ENCODE data around the gene MTG2. TPM values are rescaled to one million over a fixed set of nuclear protein-coding genes. Genes with fewer than 3 reads are reported as not detected.
A peak's percentile ranks its signal among the peaks of the same experiment; 100 is the strongest.

The MTG2 gene
- total and polyA plus RNA-seq, 11 donors = 20.7 to 40.7 (median 27.9) TPM

DNA sequence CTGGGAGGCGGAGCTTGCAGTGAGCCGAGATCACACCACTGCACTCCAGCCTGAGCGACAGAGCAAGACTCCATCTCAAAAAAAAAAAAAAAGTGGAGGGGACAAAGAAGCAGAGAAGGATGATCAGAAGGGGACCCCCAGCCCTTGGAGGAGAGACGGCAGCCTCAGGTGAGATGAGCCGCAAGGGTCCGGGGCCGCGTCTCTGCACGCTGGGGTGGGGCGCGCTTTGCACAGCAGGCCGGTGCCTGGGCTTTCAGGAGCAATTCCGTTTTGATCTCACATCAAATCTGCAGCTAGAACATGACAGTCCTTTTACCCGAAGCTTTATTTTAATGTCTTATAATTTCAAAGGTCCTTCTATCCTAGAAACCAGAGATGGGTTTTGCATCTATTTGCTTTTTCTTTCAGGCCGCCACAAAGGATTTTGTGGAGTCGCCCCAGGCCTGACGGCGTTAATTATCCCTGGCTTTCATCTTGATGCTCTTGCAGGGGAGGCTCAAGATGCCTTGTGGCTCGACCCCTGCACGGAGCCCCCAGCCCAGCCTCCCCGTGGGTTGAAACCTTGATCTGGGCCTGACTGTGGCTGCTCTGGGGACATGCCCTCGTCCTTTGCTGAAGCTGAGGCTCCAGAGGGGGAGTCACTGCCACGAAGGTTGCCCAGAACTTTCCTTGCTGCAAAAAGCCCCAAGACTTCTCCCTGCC, 20.0 kb downstream of the MTG2 start:
- DNase-seq (peak in 2 of 5 donors; percentile 5 to 16), ATAC-seq (no peak)
- Histone ChIP-seq H3K27me3 (no peaks in the 10 kb centered on the region), H3K4me3 (no peak overlapping the region), H3K36me3 (peaks cover 0 to 59% (median 51%) of the 10 kb centered on the region in 9 donors), H3K9me3 (no peaks in the 10 kb centered on the region), H3K4me1 (no peaks in the 10 kb centered on the region), H3K27ac (no peak overlapping the region)
- TF ChIP-seq, protein P1, sequence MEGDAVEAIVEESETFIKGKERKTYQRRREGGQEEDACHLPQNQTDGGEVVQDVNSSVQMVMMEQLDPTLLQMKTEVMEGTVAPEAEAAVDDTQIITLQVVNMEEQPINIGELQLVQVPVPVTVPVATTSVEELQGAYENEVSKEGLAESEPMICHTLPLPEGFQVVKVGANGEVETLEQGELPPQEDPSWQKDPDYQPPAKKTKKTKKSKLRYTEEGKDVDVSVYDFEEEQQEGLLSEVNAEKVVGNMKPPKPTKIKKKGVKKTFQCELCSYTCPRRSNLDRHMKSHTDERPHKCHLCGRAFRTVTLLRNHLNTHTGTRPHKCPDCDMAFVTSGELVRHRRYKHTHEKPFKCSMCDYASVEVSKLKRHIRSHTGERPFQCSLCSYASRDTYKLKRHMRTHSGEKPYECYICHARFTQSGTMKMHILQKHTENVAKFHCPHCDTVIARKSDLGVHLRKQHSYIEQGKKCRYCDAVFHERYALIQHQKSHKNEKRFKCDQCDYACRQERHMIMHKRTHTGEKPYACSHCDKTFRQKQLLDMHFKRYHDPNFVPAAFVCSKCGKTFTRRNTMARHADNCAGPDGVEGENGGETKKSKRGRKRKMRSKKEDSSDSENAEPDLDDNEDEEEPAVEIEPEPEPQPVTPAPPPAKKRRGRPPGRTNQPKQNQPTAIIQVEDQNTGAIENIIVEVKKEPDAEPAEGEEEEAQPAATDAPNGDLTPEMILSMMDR (IDR thresholded peaks at IDR 0.05) = no peak
- TF ChIP-seq POLR2A (IDR thresholded peaks at IDR 0.05) = no peak
- 85 to 90% (median 88%) methylated on average over 22 to 23 of the region's 23 CpGs for WGBS, 4 donors
- intact Hi-C loops (cut with DNase I) = no loop called here

GRCh38 chr20:62203378-62204030, 20.7 kb downstream of the MTG2 start:
- TF ChIP-seq, protein P1 (IDR thresholded peaks at IDR 0.05) = no peak
- no peak for TF ChIP-seq POLR2A (IDR thresholded peaks at IDR 0.05)

GRCh38 chr20:62205618-62206387, 23.0 kb downstream of the MTG2 start:
- Histone ChIP-seq H3K9me3 (no peaks in the 10 kb centered on the region), H3K4me3 (no peak overlapping the region), H3K4me1 (peaks cover 0 to 8% (median 0%) of the 10 kb centered on the region in 12 donors), H3K27me3 (peaks cover 0 to 16% (median 4%) of the 10 kb centered on the region in 9 donors), H3K27ac (no peak overlapping the region), H3K36me3 (peaks cover 0 to 31% (median 24%) of the 10 kb centered on the region in 9 donors)
- TF ChIP-seq, protein P1 (IDR thresholded peaks at IDR 0.05) = no peak
- no peak for TF ChIP-seq POLR2A (IDR thresholded peaks at IDR 0.05)
- ATAC-seq (no peak), DNase-seq (peak in 3 of 5 donors; percentile 15 to 67 (median 25))
- 86 to 94% (median 93%) methylated on average over 35 to 38 of the region's 38 CpGs for WGBS, 4 donors
- intact Hi-C loops (cut with DNase I) = no loop called here

More at GRCh38 chr20:62203378-62204030, 20.7 kb downstream of the MTG2 start:
- H3K9me3 ChIP-seq = no peaks in the 10 kb centered on the region
- intact Hi-C loops (cut with DNase I) = no loop called here
- no peaks in the 10 kb centered on the region for H3K27me3 ChIP-seq
- ATAC-seq (no peak), DNase-seq (peak in 2 of 5 donors; percentile 5 to 18)
- H3K4me1 ChIP-seq = no peaks in the 10 kb centered on the region
- peaks cover 0 to 52% (median 44%) of the 10 kb centered on the region in 9 donors for H3K36me3 ChIP-seq
- no peak overlapping the region for H3K4me3 ChIP-seq
- 76 to 83% (median 78%) methylated on average over 22 of the region's 22 CpGs for WGBS, 4 donors
- no peak overlapping the region for H3K27ac ChIP-seq
